Ovary (tissue), 9 donors: ENCODE measurements around the gene GPX3. TPM values are rescaled to one million over a fixed set of nuclear protein-coding genes. Genes with fewer than 3 reads are reported as not detected.

Experiments used
- DNase-seq, 5 donors: peaks; one replicate each; pipeline ENCODE4 v3.0.0-alpha.2; 2019 to 2020
- H3K27ac ChIP-seq, 2 donors: fragments of 200-600 bp; one replicate each; pipeline versions ENCODE4 v1.5.1 to v1.8.0; 2019 to 2022
- H3K27me3 ChIP-seq: fragments of 200-600 bp; one replicate; pipeline ENCODE4 v1.8.0; 2022
- H3K36me3 ChIP-seq: fragments of 200-600 bp; sonication (generic); one replicate; pipeline ENCODE4 v1.5.1; 2019
- H3K4me1 ChIP-seq: one replicate; pipeline ENCODE4 v1.8.1; 2013; ENCODE audit warnings: mild to moderate bottlenecking, moderate library complexity; ENCODE audit not compliant: insufficient read depth
- H3K4me3 ChIP-seq: fragments of 200-600 bp; sonication (generic); one replicate; pipeline ENCODE4 v1.5.1; 2017
- H3K9me3 ChIP-seq, 2 donors: fragments of 200-600 bp in 1 of 2; sonication (generic) in 1 of 2; one replicate each; pipeline versions ENCODE4 v1.5.1 to v1.8.1; 2013 to 2019; ENCODE audit warnings: mild to moderate bottlenecking in 1 of 2, moderate library complexity in 1 of 2
- EP300 ChIP-seq: sonication (generic); formaldehyde crosslinking; IDR thresholded peaks from one replicate; pipeline ENCODE4 v1.6.1; 2017; ENCODE audit warnings: antibody characterized with exemption
- POLR2A ChIP-seq: fragments of 450-650 bp; IDR thresholded peaks from one replicate; pipeline ENCODE4 v1.6.1; 2017; ENCODE audit warnings: antibody characterized with exemption, mild to moderate bottlenecking, moderate library complexity
- WGBS, 3 donors: extraction: QIAGEN DNeasy Blood & Tissue Kit in 1 of 3; methylation state at CpG; one replicate each; pipeline versions ENCODE4 v1.1.5 to v1.1.7; 2013 to 2017; 5-methylcytosine and 5-hydroxymethylcytosine counted together
- intact Hi-C, 4 donors: fragments of 100-400 bp; cut with DNase I; formaldehyde crosslinking; loops; one replicate each; pipeline versions ENCODE4 v1.11.0 to v1.15.1; 2022 to 2023
- polyA plus RNA-seq, 2 donors: library from polyadenylated mRNA; stranded (reverse); fragments of 200-250 nt in 1 of 2; fragments of 350-450 nt in 1 of 2; fragmentation: Illumina TruSeq in 1 of 2; extraction: RNeasy Lipid Tissue Mini Kit (QIAGEN cat#74804) in 1 of 2; gene quantifications; one replicate each; pipeline ENCODE4 v1.2.3, GENCODE V29; 2013 to 2014
- total RNA-seq, 7 donors: library from RNA; depleted of rRNA in 2 of 7; stranded (reverse); fragments of >200 nt in 2 of 7; fragmentation: NEBNext Ultra II Directional in 3 of 7; extraction: Animal tissue kit (Norgen Biotek cat#: 25700) in 3 of 7; gene quantifications; one replicate each; pipeline versions ENCODE4 v1.1.0 to v1.2.4, GENCODE V29; 2016 to 2023
- TF ChIP-seq, protein P1 (sequence below), 3 donors: fragments of 450-650 bp in 2 of 3; fragments of 200-600 bp in 1 of 3; IDR thresholded peaks; one replicate each; pipeline versions ENCODE4 v1.5.1 to v1.8.0; 2016 to 2022; ENCODE audit warnings: antibody characterized with exemption in 3 of 3, mild to moderate bottlenecking in 1 of 3
- donor health status: DM: no; HTN: no; CAD: no; lungs with moderate emphysema.
- donor health status: DM: no; HTN: no; CAD: no.
- donor health status: Bipolar disorder and iron deficiency.
- donor health status: DM: yes; HTN: yes; CAD: no.
- donor health status: DM: no; HTN: no; CAD: no.
- donor health status: DM: yes; HTN: yes; CAD: no.

The GPX3 gene
- total and polyA plus RNA-seq, 9 donors, result 110 to 827 (median 292) TPM

DNA sequence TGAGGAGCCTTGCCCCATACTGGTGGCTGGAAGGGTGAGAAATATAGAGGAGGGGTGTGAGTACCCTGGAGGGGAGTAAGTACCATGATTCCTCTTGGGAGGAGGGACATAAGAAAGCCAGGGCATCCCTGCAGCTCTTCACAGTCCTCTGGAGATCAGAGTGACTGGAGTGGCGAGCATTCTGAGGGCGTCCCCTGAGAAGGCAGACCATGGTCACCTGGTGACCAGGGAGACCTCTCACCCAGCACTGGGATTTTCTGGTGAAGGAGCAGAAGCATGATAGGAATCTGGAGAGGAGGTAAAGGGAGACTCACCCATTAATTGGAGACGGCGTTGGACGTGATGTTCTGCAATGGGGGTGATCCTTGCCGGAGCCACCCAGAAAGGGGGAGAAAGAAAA, 27.7 kb upstream of the GPX3 start:
- TF ChIP-seq, protein P1, sequence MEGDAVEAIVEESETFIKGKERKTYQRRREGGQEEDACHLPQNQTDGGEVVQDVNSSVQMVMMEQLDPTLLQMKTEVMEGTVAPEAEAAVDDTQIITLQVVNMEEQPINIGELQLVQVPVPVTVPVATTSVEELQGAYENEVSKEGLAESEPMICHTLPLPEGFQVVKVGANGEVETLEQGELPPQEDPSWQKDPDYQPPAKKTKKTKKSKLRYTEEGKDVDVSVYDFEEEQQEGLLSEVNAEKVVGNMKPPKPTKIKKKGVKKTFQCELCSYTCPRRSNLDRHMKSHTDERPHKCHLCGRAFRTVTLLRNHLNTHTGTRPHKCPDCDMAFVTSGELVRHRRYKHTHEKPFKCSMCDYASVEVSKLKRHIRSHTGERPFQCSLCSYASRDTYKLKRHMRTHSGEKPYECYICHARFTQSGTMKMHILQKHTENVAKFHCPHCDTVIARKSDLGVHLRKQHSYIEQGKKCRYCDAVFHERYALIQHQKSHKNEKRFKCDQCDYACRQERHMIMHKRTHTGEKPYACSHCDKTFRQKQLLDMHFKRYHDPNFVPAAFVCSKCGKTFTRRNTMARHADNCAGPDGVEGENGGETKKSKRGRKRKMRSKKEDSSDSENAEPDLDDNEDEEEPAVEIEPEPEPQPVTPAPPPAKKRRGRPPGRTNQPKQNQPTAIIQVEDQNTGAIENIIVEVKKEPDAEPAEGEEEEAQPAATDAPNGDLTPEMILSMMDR (IDR thresholded peaks at IDR 0.05), result no peak
- TF ChIP-seq POLR2A (no peak), EP300 (no peak)
- WGBS, 3 donors, result 94 to 98% (median 97%) methylated on average over 6 of the region's 6 CpGs
- no peaks in the 10 kb centered on the region for H3K36me3 ChIP-seq

DNA sequence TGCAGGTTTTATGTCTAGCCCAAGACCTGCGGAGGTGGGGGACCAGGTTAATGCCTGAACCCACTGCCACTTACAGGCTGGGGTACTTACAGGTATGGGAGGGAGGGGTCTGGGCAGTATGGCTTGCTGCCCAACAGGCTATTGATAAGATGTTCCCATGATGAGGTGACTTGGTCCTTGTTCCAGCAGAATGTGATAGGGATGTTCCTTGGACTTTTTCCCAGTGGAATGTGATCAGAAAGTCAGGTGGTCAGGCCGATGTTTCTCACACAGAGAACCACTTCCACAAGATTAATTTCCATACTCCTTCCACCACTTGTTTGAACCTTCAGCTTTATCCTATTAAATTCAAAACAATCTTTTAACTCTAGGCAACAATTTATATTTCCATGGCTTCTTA, 27.0 kb upstream of the GPX3 start:
- no peaks in the 10 kb centered on the region for H3K4me1 ChIP-seq
- no peaks in the 10 kb centered on the region for H3K36me3 ChIP-seq
- no peak for DNase-seq
- TF ChIP-seq EP300, result no peak
- TF ChIP-seq, protein P1 (IDR thresholded peaks at IDR 0.05), result no peak
- no peak for TF ChIP-seq POLR2A
- H3K27me3 ChIP-seq, result no peaks in the 10 kb centered on the region
- H3K27ac ChIP-seq, result no peak overlapping the region
- H3K9me3 ChIP-seq, result no peaks in the 10 kb centered on the region
- H3K4me3 ChIP-seq, result no peak overlapping the region
- 69 to 80% (median 71%) methylated on average over 2 of the region's 2 CpGs for WGBS, 3 donors
- intact Hi-C loops, result no loop called here

More for the DNA sequence above, 27.7 kb upstream of the GPX3 start:
- Histone ChIP-seq H3K27ac (no peak overlapping the region), H3K9me3 (no peaks in the 10 kb centered on the region), H3K4me1 (no peaks in the 10 kb centered on the region), H3K27me3 (no peaks in the 10 kb centered on the region), H3K4me3 (no peak overlapping the region)
- intact Hi-C loops, result no loop called here
- DNase-seq, result no peak

DNA sequence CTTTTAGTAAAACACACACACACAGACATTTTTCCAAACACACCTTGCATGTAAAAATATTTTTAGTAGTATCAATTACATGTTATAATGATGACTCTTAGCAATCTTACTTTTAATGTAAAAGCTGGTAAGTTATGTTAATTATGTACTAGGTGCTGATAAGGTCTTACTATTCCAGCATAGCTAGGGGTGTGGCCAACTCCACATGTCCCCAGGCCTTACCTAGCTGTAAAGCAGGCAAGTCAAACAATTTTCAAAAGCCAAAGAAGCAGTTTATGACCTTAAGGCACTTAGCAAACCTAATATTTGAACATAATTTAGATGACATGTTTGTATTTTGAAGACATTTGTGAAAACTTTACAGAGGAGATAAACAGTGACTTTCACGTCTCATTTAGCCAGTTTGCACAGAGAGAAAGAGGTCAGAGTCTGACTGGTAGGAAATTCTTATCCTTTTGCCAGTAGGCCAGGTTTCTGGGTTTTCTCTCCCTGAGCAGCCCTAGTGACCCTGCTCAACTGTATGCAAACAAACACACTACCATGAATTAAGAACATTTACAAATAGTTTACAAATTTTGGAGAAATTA, 26.5 kb upstream of the GPX3 start:
- Histone ChIP-seq H3K9me3 (no peaks in the 10 kb centered on the region), H3K27me3 (no peaks in the 10 kb centered on the region), H3K4me3 (no peak overlapping the region), H3K27ac (no peak overlapping the region), H3K4me1 (no peaks in the 10 kb centered on the region), H3K36me3 (no peaks in the 10 kb centered on the region)
- 81 to 89% (median 87%) methylated on average over 1 of the region's 1 CpG for WGBS, 3 donors
- TF ChIP-seq POLR2A, result no peak
- TF ChIP-seq, protein P1 (IDR thresholded peaks at IDR 0.05), result no peak
- no peak for TF ChIP-seq EP300
- intact Hi-C loops, result no loop called here
- no peak for DNase-seq

DNA sequence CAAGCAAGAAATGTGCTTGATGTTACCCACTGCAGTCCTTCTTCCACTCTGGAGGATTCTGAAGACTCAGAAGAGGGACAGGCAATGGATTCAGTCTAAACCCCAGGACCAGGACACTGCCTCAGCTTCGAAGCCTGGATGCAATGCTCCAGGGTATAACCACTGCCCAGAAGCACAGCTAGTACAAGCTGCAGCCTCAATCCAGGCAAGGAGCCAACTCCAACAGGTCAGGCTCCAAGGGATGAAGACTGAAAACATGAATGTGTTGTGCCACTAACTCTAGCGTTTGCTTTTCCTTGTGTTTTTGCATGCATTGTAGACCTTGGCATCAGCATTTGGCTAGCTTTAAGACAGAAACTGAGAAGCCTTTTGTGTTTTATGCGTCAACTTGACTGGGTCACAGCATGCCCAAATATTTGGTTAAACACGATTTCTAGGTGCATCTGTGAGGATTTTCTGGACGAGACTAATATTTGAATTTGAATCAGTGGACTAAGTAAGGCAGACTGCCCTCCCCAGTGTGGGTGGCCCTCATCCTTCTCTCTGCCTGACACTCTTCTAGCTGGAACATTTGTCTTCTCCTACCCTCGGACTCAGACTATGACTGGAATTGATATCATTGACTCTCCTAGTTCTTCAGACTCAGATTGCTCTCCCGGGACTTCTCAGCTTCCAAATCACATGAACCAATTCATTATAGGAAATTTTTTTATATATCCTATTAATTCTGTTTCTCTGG, 20.5 kb upstream of the GPX3 start:
- peak overlapping the region in 1 of 2 donors; percentile 3 for H3K27ac ChIP-seq
- intact Hi-C loops, result loop anchor here (5.0 to 10.0 kb wide), 7 partner anchors 37 to 252 kb away; partner anchors contain the start of gene GM2A (in 1 of the 4)
- 14 to 22% (median 16%) methylated on average over 7 of the region's 7 CpGs for WGBS, 3 donors

More for the DNA sequence above, 20.5 kb upstream of the GPX3 start:
- Histone ChIP-seq H3K36me3 (no peaks in the 10 kb centered on the region), H3K4me3 (no peak overlapping the region), H3K27me3 (no peaks in the 10 kb centered on the region), H3K4me1 (peaks cover 11% of the 10 kb centered on the region), H3K9me3 (no peaks in the 10 kb centered on the region)
- no peak for TF ChIP-seq EP300
- TF ChIP-seq, protein P1 (IDR thresholded peaks at IDR 0.05), result no peak
- DNase-seq, result peak; percentile 61 to 78 (median 73)
